HCT116 (cell line): ENCODE results near the gene UTP20.

Experiments used
- EZH2 ChIP-seq: fragments of 200-600 bp; sonication (generic); IDR thresholded peaks from 2 replicates; pipeline ENCODE4 v1.6.1; 2017; ENCODE audit warnings: antibody characterized with exemption, mixed run types
- POLR2A ChIP-seq: IDR thresholded peaks from 2 replicates; pipeline ENCODE4 v1.7.0; 2011; ENCODE audit warnings: borderline replicate concordance; ENCODE audit not compliant: insufficient read depth, insufficient read length; ENCODE audit errors: extremely low read depth
- POLR2AphosphoS5 ChIP-seq: IDR thresholded peaks from 2 replicates; pipeline ENCODE4 v1.6.1; 2011; ENCODE audit warnings: mild to moderate bottlenecking, low read depth, low read length, moderate library complexity
- SIN3A ChIP-seq: IDR thresholded peaks from 2 replicates; pipeline ENCODE4 v1.6.1; 2012; ENCODE audit warnings: low read depth
- TF ChIP-seq, protein P1 (sequence below), 3 experiments: fragments of 200-600 bp in 1 of 3; sonication (generic) in 1 of 3; IDR thresholded peaks in 2 of 3; conservative IDR thresholded peaks in 1 of 3; 2 replicates each; pipeline ENCODE4 v1.5.1; 2012 to 2017; ENCODE audit warnings: low read depth in 2 of 3, low read length in 2 of 3, antibody characterized with exemption in 1 of 3, borderline replicate concordance in 1 of 3, control low read depth in 1 of 3, mild to moderate bottlenecking in 1 of 3, mixed read lengths in 1 of 3, mixed run types in 1 of 3, moderate library complexity in 1 of 3; ENCODE audit not compliant: insufficient read depth in 1 of 3

DNA sequence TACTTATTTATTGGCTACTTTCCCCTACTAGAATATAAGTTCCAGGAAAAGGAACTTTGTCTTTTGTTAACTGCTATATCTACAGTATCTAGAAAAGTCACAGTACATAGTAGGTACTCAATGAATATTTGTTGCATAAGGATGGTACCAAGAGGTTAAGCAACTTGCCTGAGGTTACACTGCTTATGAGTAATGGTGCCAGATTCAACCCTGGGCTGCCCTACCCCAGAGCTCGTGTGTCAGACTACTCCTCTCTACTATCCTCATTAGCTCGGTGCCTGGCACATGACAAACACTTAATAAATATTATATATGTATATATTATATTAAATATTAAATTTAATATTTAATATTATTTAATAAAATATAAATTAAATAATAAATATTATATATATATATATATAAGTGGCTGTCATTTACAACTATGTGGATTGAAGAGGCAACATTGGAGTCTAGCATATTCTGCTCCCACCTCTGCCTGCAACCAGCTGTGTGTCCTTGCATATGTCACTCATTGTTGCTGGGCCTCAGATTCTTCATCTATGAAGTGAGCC is 25.4 kb downstream of the UTP20 start:
- TF ChIP-seq SIN3A (no peak), POLR2AphosphoS5 (no peak), POLR2A (no peak), EZH2 (no peak)
- TF ChIP-seq, protein P1, sequence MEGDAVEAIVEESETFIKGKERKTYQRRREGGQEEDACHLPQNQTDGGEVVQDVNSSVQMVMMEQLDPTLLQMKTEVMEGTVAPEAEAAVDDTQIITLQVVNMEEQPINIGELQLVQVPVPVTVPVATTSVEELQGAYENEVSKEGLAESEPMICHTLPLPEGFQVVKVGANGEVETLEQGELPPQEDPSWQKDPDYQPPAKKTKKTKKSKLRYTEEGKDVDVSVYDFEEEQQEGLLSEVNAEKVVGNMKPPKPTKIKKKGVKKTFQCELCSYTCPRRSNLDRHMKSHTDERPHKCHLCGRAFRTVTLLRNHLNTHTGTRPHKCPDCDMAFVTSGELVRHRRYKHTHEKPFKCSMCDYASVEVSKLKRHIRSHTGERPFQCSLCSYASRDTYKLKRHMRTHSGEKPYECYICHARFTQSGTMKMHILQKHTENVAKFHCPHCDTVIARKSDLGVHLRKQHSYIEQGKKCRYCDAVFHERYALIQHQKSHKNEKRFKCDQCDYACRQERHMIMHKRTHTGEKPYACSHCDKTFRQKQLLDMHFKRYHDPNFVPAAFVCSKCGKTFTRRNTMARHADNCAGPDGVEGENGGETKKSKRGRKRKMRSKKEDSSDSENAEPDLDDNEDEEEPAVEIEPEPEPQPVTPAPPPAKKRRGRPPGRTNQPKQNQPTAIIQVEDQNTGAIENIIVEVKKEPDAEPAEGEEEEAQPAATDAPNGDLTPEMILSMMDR (IDR thresholded peaks at IDR 0.05 in 2 of 3, conservative IDR thresholded peaks at IDR 0.05 in 1 of 3; ENCODE audit: borderline replicate concordance in 1 of 3, insufficient read depth in 1 of 3, low read depth in 2 of 3, low read length in 2 of 3): no peak
